Lower leg skin (tissue), 4 donors: ENCODE data around the gene TFEB. TPM values are rescaled to one million over a fixed set of nuclear protein-coding genes. Genes with fewer than 3 reads are reported as not detected.

Source experiments
- DNase-seq, 2 donors: peaks; one replicate each; pipeline ENCODE4 v3.0.0-alpha.2; 2019; ENCODE audit warnings: low spot score in 2 of 2
- H3K4me3 ChIP-seq: fragments of 200-600 bp; sonication (generic); 2 replicates; pipeline ENCODE4 v1.5.1; 2017; ENCODE audit warnings: mild to moderate bottlenecking, low read depth; ENCODE audit not compliant: poor library complexity, severe bottlenecking
- POLR2A ChIP-seq, 2 donors: fragments of 450-650 bp; IDR thresholded peaks; one replicate each; pipeline ENCODE4 v1.6.1; 2016 to 2017; ENCODE audit warnings: antibody characterized with exemption in 2 of 2, mild to moderate bottlenecking in 1 of 2, moderate library complexity in 1 of 2
- WGBS, 2 donors: methylation state at CpG; one replicate each; pipeline ENCODE4 v1.1.5; 2018; 5-methylcytosine and 5-hydroxymethylcytosine counted together
- intact Hi-C: fragments of 100-400 bp; cut with DNase I; formaldehyde crosslinking; loops from one replicate; pipeline ENCODE4 v1.15.0; 2023; ENCODE audit warnings: low total_unique reads
- total RNA-seq, 4 donors: library from RNA; depleted of rRNA; stranded (reverse); fragments of >200 nt; gene quantifications; one replicate each; pipeline ENCODE4 v1.1.0, GENCODE V29; 2016
- TF ChIP-seq, protein P1 (sequence below), 3 donors: fragments of 450-650 bp; IDR thresholded peaks; one replicate each; pipeline ENCODE4 v1.5.1; 2016; ENCODE audit warnings: antibody characterized with exemption in 3 of 3, mild to moderate bottlenecking in 3 of 3, moderate library complexity in 2 of 3

Gene TFEB
- total RNA-seq, 4 donors from 2014 or later: 20.2 to 38.3 (median 26.0) TPM

DNA sequence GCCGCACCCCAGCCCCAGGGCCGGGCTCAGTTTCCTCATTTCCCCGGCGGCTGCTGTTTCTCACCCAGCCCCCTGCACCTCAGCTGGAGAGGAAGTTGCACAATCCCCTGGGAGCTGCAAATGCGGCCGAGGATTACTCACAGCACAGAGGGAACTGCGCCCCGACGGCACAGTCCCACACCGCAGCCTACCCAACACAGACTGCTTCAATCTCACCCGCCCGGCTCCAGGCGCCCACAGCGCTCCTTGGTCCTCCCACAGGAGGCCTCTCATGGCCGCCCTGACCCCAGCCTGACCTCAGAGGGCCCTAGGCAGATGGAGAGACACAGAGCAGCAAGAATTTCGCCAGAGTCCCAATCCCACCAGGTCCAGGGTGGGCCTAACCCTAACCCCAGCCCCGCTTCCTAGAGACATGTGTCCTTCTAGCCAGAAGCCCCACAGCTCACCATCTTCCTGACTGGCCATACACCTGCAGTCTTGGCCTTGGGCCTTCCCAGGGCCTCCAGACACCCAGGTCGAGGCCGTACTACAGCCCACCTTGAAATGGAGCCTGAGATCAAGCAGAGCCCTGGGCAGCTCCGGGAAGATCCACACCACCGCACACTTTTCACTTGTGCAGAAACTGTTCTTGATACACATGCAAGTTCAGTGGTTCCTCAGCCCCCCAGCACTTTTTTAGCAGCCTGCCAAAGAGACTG, 11.7 kb downstream of the TFEB start:
- intact Hi-C loops: no loop called here
- no peak overlapping the region for H3K4me3 ChIP-seq
- TF ChIP-seq, protein P1, sequence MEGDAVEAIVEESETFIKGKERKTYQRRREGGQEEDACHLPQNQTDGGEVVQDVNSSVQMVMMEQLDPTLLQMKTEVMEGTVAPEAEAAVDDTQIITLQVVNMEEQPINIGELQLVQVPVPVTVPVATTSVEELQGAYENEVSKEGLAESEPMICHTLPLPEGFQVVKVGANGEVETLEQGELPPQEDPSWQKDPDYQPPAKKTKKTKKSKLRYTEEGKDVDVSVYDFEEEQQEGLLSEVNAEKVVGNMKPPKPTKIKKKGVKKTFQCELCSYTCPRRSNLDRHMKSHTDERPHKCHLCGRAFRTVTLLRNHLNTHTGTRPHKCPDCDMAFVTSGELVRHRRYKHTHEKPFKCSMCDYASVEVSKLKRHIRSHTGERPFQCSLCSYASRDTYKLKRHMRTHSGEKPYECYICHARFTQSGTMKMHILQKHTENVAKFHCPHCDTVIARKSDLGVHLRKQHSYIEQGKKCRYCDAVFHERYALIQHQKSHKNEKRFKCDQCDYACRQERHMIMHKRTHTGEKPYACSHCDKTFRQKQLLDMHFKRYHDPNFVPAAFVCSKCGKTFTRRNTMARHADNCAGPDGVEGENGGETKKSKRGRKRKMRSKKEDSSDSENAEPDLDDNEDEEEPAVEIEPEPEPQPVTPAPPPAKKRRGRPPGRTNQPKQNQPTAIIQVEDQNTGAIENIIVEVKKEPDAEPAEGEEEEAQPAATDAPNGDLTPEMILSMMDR (IDR thresholded peaks at IDR 0.05): no peak
- TF ChIP-seq POLR2A (IDR thresholded peaks at IDR 0.05): no peak
- 43 to 54% methylated on average over 15 to 18 of the region's 21 CpGs for WGBS, 2 donors
- DNase-seq: peak; percentile 78 to 96

GRCh38 chr6:41722969-41723529, 12.4 kb downstream of the TFEB start:
- DNase-seq: no peak
- no peak overlapping the region for H3K4me3 ChIP-seq
- intact Hi-C loops: no loop called here
- TF ChIP-seq, protein P1 (IDR thresholded peaks at IDR 0.05): no peak
- TF ChIP-seq POLR2A (IDR thresholded peaks at IDR 0.05): no peak
- WGBS, 2 donors: 50 to 56% methylated on average over 6 to 8 of the region's 8 CpGs

- H3K4me3 ChIP-seq: no peak overlapping the region
- TF ChIP-seq POLR2A (IDR thresholded peaks at IDR 0.05): no peak
- TF ChIP-seq, protein P1 (IDR thresholded peaks at IDR 0.05): no peak
- 92 to 97% methylated on average over 3 of the region's 3 CpGs for WGBS, 2 donors
- no peak for DNase-seq
- intact Hi-C loops: no loop called here
Observed at GRCh38 chr6:41721414-41721813, 14.0 kb downstream of the TFEB start.

- TF ChIP-seq POLR2A (IDR thresholded peaks at IDR 0.05): no peak
- TF ChIP-seq, protein P1 (IDR thresholded peaks at IDR 0.05): no peak
- no peak for DNase-seq
- intact Hi-C loops: no loop called here
- WGBS, 2 donors: 89 to 96% methylated on average over 2 of the region's 2 CpGs
- no peak overlapping the region for H3K4me3 ChIP-seq
Observed at GRCh38 chr6:41720783-41721182, 14.6 kb downstream of the TFEB start.

GRCh38 chr6:41720262-41720620, 15.2 kb downstream of the TFEB start:
- DNase-seq: no peak
- no peak overlapping the region for H3K4me3 ChIP-seq
- TF ChIP-seq, protein P1 (IDR thresholded peaks at IDR 0.05): no peak
- no peak for TF ChIP-seq POLR2A (IDR thresholded peaks at IDR 0.05)
- intact Hi-C loops: no loop called here
- 73 to 98% methylated on average over 3 of the region's 3 CpGs for WGBS, 2 donors
